GM12891 (cell line): ENCODE measurements around the gene PAFAH1B2.

Experiments used
- PAX5 ChIP-seq: IDR thresholded peaks from 2 replicates; pipeline ENCODE4 v1.6.1; 2011; ENCODE audit warnings: low read length, moderate library complexity, mild to moderate bottlenecking; ENCODE audit not compliant: insufficient read depth, severe bottlenecking
- POLR2A ChIP-seq: IDR thresholded peaks from 2 replicates; pipeline ENCODE4 v1.6.1; 2011; ENCODE audit warnings: low read depth, low read length, control low read depth
- POLR2AphosphoS5 ChIP-seq: IDR thresholded peaks from 2 replicates; pipeline ENCODE4 v1.6.1; 2011; ENCODE audit warnings: low read depth, low read length, control low read depth
- POU2F2 ChIP-seq: IDR thresholded peaks from 2 replicates; pipeline ENCODE4 v1.6.1; 2011; ENCODE audit warnings: low read depth, mild to moderate bottlenecking, control low read depth, low read length, moderate library complexity
- SPI1 ChIP-seq: IDR thresholded peaks from 2 replicates; pipeline ENCODE4 v1.6.1; 2011; ENCODE audit warnings: low read depth, low read length, control low read depth
- TAF1 ChIP-seq: IDR thresholded peaks from 2 replicates; pipeline ENCODE4 v1.6.1; 2011; ENCODE audit warnings: low read depth, low read length, control low read depth

DNA sequence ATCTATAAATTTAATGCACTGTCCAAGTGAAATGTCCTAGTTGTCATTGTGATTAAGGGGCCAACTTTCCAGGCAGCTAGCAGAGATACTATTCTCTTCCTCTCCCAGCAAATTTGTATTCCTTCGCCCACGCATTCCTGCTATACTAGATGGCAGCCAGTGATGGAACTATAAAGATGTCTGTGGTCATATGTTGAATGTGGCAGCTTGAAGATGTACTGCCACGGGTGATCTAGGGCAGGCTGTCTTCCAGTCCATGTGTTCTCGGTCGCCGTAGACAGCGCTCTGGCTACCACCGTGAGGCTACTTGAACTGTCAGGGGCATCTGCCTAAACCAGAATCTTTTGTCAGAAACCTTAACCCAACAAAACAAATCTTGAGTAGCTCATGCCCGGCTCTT, 26.1 kb downstream of the PAFAH1B2 start:
- TF ChIP-seq SPI1 (no peak), POLR2AphosphoS5 (no peak), POLR2A (no peak), TAF1 (no peak), POU2F2 (no peak), PAX5 (no peak)
